HCT116 (cell line): ENCODE data around the gene MARCHF6. TPM values are rescaled to one million over a fixed set of nuclear protein-coding genes. Genes with fewer than 3 reads are reported as not detected.

ENCODE experiments used
- ATAC-seq: fragments of 200-7000 bp; cut with Tn5 transposase; 2 replicates; pipeline ENCODE4 v1.9.1; 2020; ENCODE audit warnings: mild to moderate bottlenecking, moderate library complexity
- BruUV-seq: library from RNA; stranded (reverse); fragments of 400-500 nt; replicated peaks from 2 replicates; lab custom pipeline; 2021; lab: Mats Ljungman, UMichigan
- CTCF ChIA-PET: fragments of 300-600 bp; sonication (Branson Sonifier 250); formaldehyde crosslinking; loops from one replicate; lab custom pipeline; 2021; ENCODE audit warnings: antibody characterized with exemption; lab: Charles Lee
- POLR2A ChIA-PET: fragments of 300-600, 350-600 bp; sonication (Branson Sonifier 250); formaldehyde crosslinking; loops from one replicate; lab custom pipeline; 2021; ENCODE audit warnings: antibody characterized with exemption; lab: Charles Lee
- RAD21 ChIA-PET, 2 experiments: fragments of 300-600 bp; sonication (Branson Sonifier 250); formaldehyde crosslinking; loops; one replicate each; lab custom pipeline; 2023; ENCODE audit warnings: low total read pairs in 2 of 2; ENCODE audit not compliant: uncharacterized antibody in 2 of 2, unreplicated experiment in 2 of 2, low non-redundant PET in 1 of 2; lab: Charles Lee
- DNase-seq: peaks from one replicate; pipeline ENCODE4 v3.0.0-alpha.2; 2010; ENCODE audit warnings: low read depth, low spot score
- H2AFZ ChIP-seq: fragments of 200-600 bp; shearing (Covaris generic), sonication (generic); 2 replicates; pipeline ENCODE4 v1.6.1; 2017; ENCODE audit warnings: low read depth, mixed run types, mixed read lengths, antibody characterized with exemption, low read length; ENCODE audit not compliant: poor library complexity, severe bottlenecking
- H3K27ac ChIP-seq: 2 replicates; pipeline ENCODE4 v1.5.1; 2012; ENCODE audit warnings: low read depth, low read length
- H3K27me3 ChIP-seq: fragments of 200-600 bp; sonication (generic); 2 replicates; pipeline ENCODE4 v1.6.1; 2016; ENCODE audit warnings: mixed run types, low read length, mixed read lengths; ENCODE audit not compliant: insufficient read depth
- H3K36me3 ChIP-seq, 2 experiments: fragments of 200-500 bp in 1 of 2; fragments of 200-600 bp in 1 of 2; sonication (Bioruptor generic) in 1 of 2; sonication (generic) in 1 of 2; 2 replicates each; pipeline versions ENCODE4 v1.5.1 to v1.6.1; 2014 to 2016; ENCODE audit warnings: low read length in 2 of 2, inconsistent platforms in 1 of 2, mixed read lengths in 1 of 2, mixed run types in 1 of 2; ENCODE audit not compliant: insufficient read depth in 2 of 2, control insufficient read depth in 1 of 2
- H3K4me1 ChIP-seq, 2 experiments: fragments of 200-600 bp in 1 of 2; sonication (generic) in 1 of 2; 2 replicates each; pipeline versions ENCODE4 v1.5.1 to v1.6.1; 2012 to 2017; ENCODE audit warnings: low read length in 2 of 2, inconsistent platforms in 1 of 2, mild to moderate bottlenecking in 1 of 2, mixed read lengths in 1 of 2, mixed run types in 1 of 2, moderate library complexity in 1 of 2; ENCODE audit not compliant: insufficient read depth in 2 of 2, control insufficient read depth in 1 of 2
- H3K4me2 ChIP-seq: fragments of 200-600 bp; sonication (generic); 2 replicates; pipeline ENCODE4 v1.6.1; 2017; ENCODE audit warnings: mixed run types, low read length, mixed read lengths
- H3K4me3 ChIP-seq, 2 experiments: fragments of 200-600 bp in 1 of 2; sonication (generic) in 1 of 2; replicated peaks in 1 of 2; 2 replicates each; pipeline ENCODE4 v1.5.1; 2011 to 2016; ENCODE audit warnings: low read length in 2 of 2, control low read depth in 1 of 2, low read depth in 1 of 2, mild to moderate bottlenecking in 1 of 2, mixed read lengths in 1 of 2, mixed run types in 1 of 2
- H3K79me2 ChIP-seq: fragments of 200-600 bp; sonication (generic); 2 replicates; pipeline ENCODE4 v1.6.1; 2017; ENCODE audit warnings: mild to moderate bottlenecking, mixed run types, low read length, moderate library complexity, mixed read lengths; ENCODE audit not compliant: insufficient read depth
- H3K9ac ChIP-seq: fragments of 200-600 bp; sonication (generic); 2 replicates; pipeline ENCODE4 v1.6.1; 2016; ENCODE audit warnings: low read length, mixed read lengths
- H3K9me2 ChIP-seq: fragments of 200-600 bp; sonication (generic), shearing (Covaris generic); 2 replicates; pipeline ENCODE4 v1.6.1; 2017; ENCODE audit warnings: mixed run types, mild to moderate bottlenecking, moderate library complexity; ENCODE audit not compliant: insufficient read depth
- H3K9me3 ChIP-seq, 2 experiments: fragments of 200-500 bp in 1 of 2; fragments of 200-600 bp in 1 of 2; sonication (Bioruptor generic) in 1 of 2; sonication (generic) in 1 of 2; 2 replicates each; pipeline ENCODE4 v1.6.1; 2014 to 2017; ENCODE audit warnings: low read length in 2 of 2, mixed read lengths in 2 of 2, inconsistent platforms in 1 of 2, low read depth in 1 of 2, mild to moderate bottlenecking in 1 of 2, mixed run types in 1 of 2, moderate library complexity in 1 of 2; ENCODE audit not compliant: control insufficient read depth in 1 of 2, insufficient read depth in 1 of 2
- H4K20me1 ChIP-seq: fragments of 200-600 bp; sonication (generic), shearing (Covaris generic); 2 replicates; pipeline ENCODE4 v1.6.1; 2017; ENCODE audit warnings: mixed run types, mild to moderate bottlenecking, moderate library complexity; ENCODE audit not compliant: insufficient read depth
- CTCF ChIP-seq, 3 experiments: fragments of 200-600 bp in 1 of 3; sonication (generic) in 1 of 3; IDR thresholded peaks in 2 of 3; conservative IDR thresholded peaks in 1 of 3; 2 replicates each; pipeline ENCODE4 v1.5.1; 2012 to 2017; ENCODE audit warnings: low read depth in 2 of 3, low read length in 2 of 3, antibody characterized with exemption in 1 of 3, borderline replicate concordance in 1 of 3, control low read depth in 1 of 3, mild to moderate bottlenecking in 1 of 3, mixed read lengths in 1 of 3, mixed run types in 1 of 3, moderate library complexity in 1 of 3; ENCODE audit not compliant: insufficient read depth in 1 of 3
- RAD21 ChIP-seq: IDR thresholded peaks from 2 replicates; pipeline ENCODE4 v1.6.1; 2012; ENCODE audit warnings: low read depth, mild to moderate bottlenecking
- SIN3A ChIP-seq: IDR thresholded peaks from 2 replicates; pipeline ENCODE4 v1.6.1; 2012; ENCODE audit warnings: low read depth
- SP1 ChIP-seq: IDR thresholded peaks from 2 replicates; pipeline ENCODE4 v1.6.1; 2012; ENCODE audit warnings: low read depth
- TCF7L2 ChIP-seq: IDR thresholded peaks from 2 replicates; pipeline ENCODE4 v1.7.0; 2011; ENCODE audit warnings: borderline replicate concordance, inconsistent platforms; ENCODE audit not compliant: insufficient read depth, insufficient read length; ENCODE audit errors: extremely low read depth
- YY1 ChIP-seq: IDR thresholded peaks from 2 replicates; pipeline ENCODE4 v1.6.1; 2011; ENCODE audit warnings: low read length, low read depth, moderate library complexity, mild to moderate bottlenecking; ENCODE audit not compliant: insufficient replicate concordance; ENCODE audit errors: extremely low read depth
- intact Hi-C: fragments of 100-400 bp; cut with micrococcal nuclease; formaldehyde crosslinking; loops from 2 replicates; pipeline ENCODE4 v1.10.0; 2022
- total RNA-seq: library from RNA; stranded (reverse); gene quantifications from one replicate; pipeline ENCODE4 v1.2.1, GENCODE V29; 2021; ENCODE audit not compliant: unreplicated experiment
- TF ChIP-seq, protein P1 (sequence below): IDR thresholded peaks from 2 replicates; pipeline ENCODE4 v1.6.1; 2012; ENCODE audit warnings: low read depth

The MARCHF6 gene
- total RNA-seq, 1 experiment from 2014 or later, result 144 TPM

DNA sequence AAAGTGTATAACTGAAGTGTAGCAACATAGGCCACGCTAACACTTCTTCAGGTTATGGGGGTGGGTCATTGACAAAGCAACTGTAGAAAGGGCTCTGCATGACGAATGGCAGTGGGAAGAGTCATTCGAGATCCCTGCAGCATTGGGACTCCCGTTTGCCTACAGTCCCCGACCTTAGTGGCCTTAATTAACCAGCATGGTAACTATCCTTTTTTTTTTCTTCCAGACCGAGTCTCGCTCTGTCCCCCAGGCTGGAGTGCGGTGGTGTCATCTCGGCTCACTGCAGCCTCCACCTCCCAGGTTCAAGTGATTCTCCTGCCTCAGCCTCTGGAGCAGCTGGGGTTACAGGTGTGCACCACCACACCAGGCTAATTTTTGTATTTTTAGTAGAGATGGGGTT lies 31.6 kb upstream of the MARCHF6 start:
- ChIA-PET CTCF (no interaction called here), RAD21 (no interaction called here), POLR2A (no interaction called here)
- no peaks in the 10 kb centered on the region for H3K27me3 ChIP-seq
- TF ChIP-seq RAD21, result no peak
- TF ChIP-seq CTCF (IDR thresholded peaks at IDR 0.05 in 2 of 3, conservative IDR thresholded peaks at IDR 0.05 in 1 of 3; ENCODE audit: borderline replicate concordance in 1 of 3, insufficient read depth in 1 of 3, low read depth in 2 of 3, low read length in 2 of 3), result no peak
- no peak for TF ChIP-seq YY1
- no peak for TF ChIP-seq TCF7L2
- TF ChIP-seq, protein P1, sequence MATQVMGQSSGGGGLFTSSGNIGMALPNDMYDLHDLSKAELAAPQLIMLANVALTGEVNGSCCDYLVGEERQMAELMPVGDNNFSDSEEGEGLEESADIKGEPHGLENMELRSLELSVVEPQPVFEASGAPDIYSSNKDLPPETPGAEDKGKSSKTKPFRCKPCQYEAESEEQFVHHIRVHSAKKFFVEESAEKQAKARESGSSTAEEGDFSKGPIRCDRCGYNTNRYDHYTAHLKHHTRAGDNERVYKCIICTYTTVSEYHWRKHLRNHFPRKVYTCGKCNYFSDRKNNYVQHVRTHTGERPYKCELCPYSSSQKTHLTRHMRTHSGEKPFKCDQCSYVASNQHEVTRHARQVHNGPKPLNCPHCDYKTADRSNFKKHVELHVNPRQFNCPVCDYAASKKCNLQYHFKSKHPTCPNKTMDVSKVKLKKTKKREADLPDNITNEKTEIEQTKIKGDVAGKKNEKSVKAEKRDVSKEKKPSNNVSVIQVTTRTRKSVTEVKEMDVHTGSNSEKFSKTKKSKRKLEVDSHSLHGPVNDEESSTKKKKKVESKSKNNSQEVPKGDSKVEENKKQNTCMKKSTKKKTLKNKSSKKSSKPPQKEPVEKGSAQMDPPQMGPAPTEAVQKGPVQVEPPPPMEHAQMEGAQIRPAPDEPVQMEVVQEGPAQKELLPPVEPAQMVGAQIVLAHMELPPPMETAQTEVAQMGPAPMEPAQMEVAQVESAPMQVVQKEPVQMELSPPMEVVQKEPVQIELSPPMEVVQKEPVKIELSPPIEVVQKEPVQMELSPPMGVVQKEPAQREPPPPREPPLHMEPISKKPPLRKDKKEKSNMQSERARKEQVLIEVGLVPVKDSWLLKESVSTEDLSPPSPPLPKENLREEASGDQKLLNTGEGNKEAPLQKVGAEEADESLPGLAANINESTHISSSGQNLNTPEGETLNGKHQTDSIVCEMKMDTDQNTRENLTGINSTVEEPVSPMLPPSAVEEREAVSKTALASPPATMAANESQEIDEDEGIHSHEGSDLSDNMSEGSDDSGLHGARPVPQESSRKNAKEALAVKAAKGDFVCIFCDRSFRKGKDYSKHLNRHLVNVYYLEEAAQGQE, result no peak
- no peak for TF ChIP-seq SP1
- TF ChIP-seq SIN3A, result no peak
- no peaks in the 10 kb centered on the region for H3K9me3 ChIP-seq
- no peaks in the 10 kb centered on the region for H3K79me2 ChIP-seq
- no peak for DNase-seq
- no peak overlapping the region for H3K4me2 ChIP-seq
- H2AFZ ChIP-seq, result no peak overlapping the region
- BruUV-seq, result no TSS peak
- H4K20me1 ChIP-seq, result no peaks in the 10 kb centered on the region
- H3K27ac ChIP-seq, result no peak overlapping the region
- no peak for ATAC-seq
- H3K36me3 ChIP-seq, result no peaks in the 10 kb centered on the region
- no peak overlapping the region for H3K9ac ChIP-seq
- peaks cover 2 to 19% of the 10 kb centered on the region in 2 experiments; a peak in 3 of 4 replicates for H3K4me1 ChIP-seq
- H3K9me2 ChIP-seq, result no peaks in the 10 kb centered on the region
- H3K4me3 ChIP-seq, result no peak overlapping the region
- intact Hi-C loops, result no loop called here
